Activated CD8-positive, alpha-beta memory T cell treated with anti-CD3 and anti-CD28 coated beads for 1 hour (primary cell): ENCODE results near the gene FOSL2.

ENCODE experiments used
- DNase-seq, 2 donors: peaks; one replicate each; pipeline ENCODE4 v3.0.0-alpha.2; 2020; ENCODE audit warnings: low read depth in 1 of 2; ENCODE audit errors: extremely low read depth in 1 of 2

FOSL2 gene

GRCh38 chr2:28447086-28447485, 54.4 kb downstream of the FOSL2 start:
- no peak for DNase-seq

GRCh38 chr2:28447943-28448792, 55.5 kb downstream of the FOSL2 start:
- DNase-seq: no peak

- no peak for DNase-seq
Measured at GRCh38 chr2:28448793-28449100, 56.1 kb downstream of the FOSL2 start.

GRCh38 chr2:28449126-28449487, 56.4 kb downstream of the FOSL2 start:
- DNase-seq: no peak

GRCh38 chr2:28449488-28450395, 57.1 kb downstream of the FOSL2 start:
- peak; percentile 19 to 20 for DNase-seq

- DNase-seq: no peak
Measured at GRCh38 chr2:28450901-28451565, 58.4 kb downstream of the FOSL2 start.

- no peak for DNase-seq
Measured at GRCh38 chr2:28451793-28452533, 59.3 kb downstream of the FOSL2 start.

- peak; percentile 56 to 71 for DNase-seq
Measured at GRCh38 chr2:28452534-28453081, 60.0 kb downstream of the FOSL2 start.

GRCh38 chr2:28453396-28453795, 60.7 kb downstream of the FOSL2 start:
- DNase-seq: no peak

- DNase-seq: no peak
Measured at GRCh38 chr2:28454016-28454930, 61.6 kb downstream of the FOSL2 start.

- no peak for DNase-seq
Measured at GRCh38 chr2:28457237-28457636, 64.6 kb downstream of the FOSL2 start.

- DNase-seq: no peak
Measured at GRCh38 chr2:28461056-28461455, 68.4 kb downstream of the FOSL2 start.

GRCh38 chr2:28462122-28462521, 69.5 kb downstream of the FOSL2 start:
- no peak for DNase-seq

- DNase-seq: no peak
Measured at GRCh38 chr2:28463211-28463816, 70.7 kb downstream of the FOSL2 start.

GRCh38 chr2:28463893-28464292, 71.2 kb downstream of the FOSL2 start:
- DNase-seq: no peak

- no peak for DNase-seq
Measured at GRCh38 chr2:28465148-28465885, 72.7 kb downstream of the FOSL2 start.
